ENCODE data around the gene XYLT1.
"Not testable (repeated sequence)": the region's sequence is repeated elsewhere in the genome, so short reads cannot be mapped to it uniquely, and the experiment has no call there.

Gene XYLT1

GRCh38 chr16:17423221-17423620 is 47.5 kb downstream of the XYLT1 start:
- no peak for DNase-seq

- peak; percentile 67 for DNase-seq
Observed at GRCh38 chr16:17420816-17421215, 49.9 kb downstream of the XYLT1 start.

GRCh38 chr16:17419266-17419665 is 51.5 kb downstream of the XYLT1 start:
- DNase-seq: no peak

GRCh38 chr16:17417740-17418139 is 53.0 kb downstream of the XYLT1 start:
- peak; percentile 41 for DNase-seq

- peak; percentile 58 for DNase-seq
Observed at GRCh38 chr16:17416461-17417311, 54.1 kb downstream of the XYLT1 start.

GRCh38 chr16:17414916-17415315 is 55.8 kb downstream of the XYLT1 start:
- no peak for DNase-seq

- no peak for DNase-seq
Observed at GRCh38 chr16:17414421-17414820, 56.3 kb downstream of the XYLT1 start.

GRCh38 chr16:17413508-17413907 is 57.3 kb downstream of the XYLT1 start:
- no peak for DNase-seq

GRCh38 chr16:17412791-17413190 is 58.0 kb downstream of the XYLT1 start:
- no peak for DNase-seq

- peak; percentile 81 for DNase-seq
Observed at GRCh38 chr16:17412221-17412620, 58.5 kb downstream of the XYLT1 start.

- no peak for DNase-seq
Observed at GRCh38 chr16:17411263-17411662, 59.5 kb downstream of the XYLT1 start.

- DNase-seq: not testable (repeated sequence)
Observed at GRCh38 chr16:17410316-17410715, 60.4 kb downstream of the XYLT1 start.

GRCh38 chr16:17409894-17410293 is 60.9 kb downstream of the XYLT1 start:
- DNase-seq: no peak

GRCh38 chr16:17408955-17409441 is 61.8 kb downstream of the XYLT1 start:
- DNase-seq: no peak

GRCh38 chr16:17408296-17408695 is 62.5 kb downstream of the XYLT1 start:
- DNase-seq: no peak

- no peak for DNase-seq
Observed at GRCh38 chr16:17407321-17407720, 63.4 kb downstream of the XYLT1 start.

- DNase-seq: no peak
Observed at GRCh38 chr16:17404941-17405689, 65.6 kb downstream of the XYLT1 start.

GRCh38 chr16:17403859-17404545 is 66.8 kb downstream of the XYLT1 start:
- DNase-seq: peak; percentile 59

GRCh38 chr16:17403156-17403809 is 67.5 kb downstream of the XYLT1 start:
- DNase-seq: no peak

GRCh38 chr16:17397499-17397891 is 73.3 kb downstream of the XYLT1 start:
- peak; percentile 58 for DNase-seq

- no peak for DNase-seq
Observed at GRCh38 chr16:17396762-17397498, 73.8 kb downstream of the XYLT1 start.

- no peak for DNase-seq
Observed at GRCh38 chr16:17395849-17396480, 74.8 kb downstream of the XYLT1 start.

All from fibroblast of upper back skin (primary cell).